ENCODE data around the gene LPAR5.

DNA sequence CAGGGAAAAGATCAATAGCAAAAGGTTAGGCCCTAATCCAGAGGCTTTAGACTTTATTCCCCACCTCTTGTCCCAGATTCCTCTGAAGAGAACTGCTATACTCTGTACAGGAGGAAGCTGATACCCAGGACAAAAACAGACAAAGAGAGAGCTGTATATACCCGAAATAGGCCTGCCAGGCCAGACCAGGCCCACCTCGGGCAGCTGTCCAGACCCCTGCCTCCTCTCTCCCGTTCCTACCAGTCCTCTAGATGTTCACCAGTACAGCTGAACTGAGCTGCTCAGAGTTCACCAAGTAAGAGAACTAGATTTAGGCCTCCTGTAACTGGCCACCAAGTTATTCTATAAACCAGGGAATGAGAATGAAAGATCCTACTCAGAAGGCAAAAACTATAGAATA, 33.2 kb downstream of the LPAR5 start:
- TF ChIP-seq RAD21 (CRISPR knock-in tag; IDR thresholded peaks at IDR 0.05) (no peak), HOXA7 (CRISPR knock-in tag; IDR thresholded peaks at IDR 0.05) (no peak)
- TF ChIP-seq, protein P1, sequence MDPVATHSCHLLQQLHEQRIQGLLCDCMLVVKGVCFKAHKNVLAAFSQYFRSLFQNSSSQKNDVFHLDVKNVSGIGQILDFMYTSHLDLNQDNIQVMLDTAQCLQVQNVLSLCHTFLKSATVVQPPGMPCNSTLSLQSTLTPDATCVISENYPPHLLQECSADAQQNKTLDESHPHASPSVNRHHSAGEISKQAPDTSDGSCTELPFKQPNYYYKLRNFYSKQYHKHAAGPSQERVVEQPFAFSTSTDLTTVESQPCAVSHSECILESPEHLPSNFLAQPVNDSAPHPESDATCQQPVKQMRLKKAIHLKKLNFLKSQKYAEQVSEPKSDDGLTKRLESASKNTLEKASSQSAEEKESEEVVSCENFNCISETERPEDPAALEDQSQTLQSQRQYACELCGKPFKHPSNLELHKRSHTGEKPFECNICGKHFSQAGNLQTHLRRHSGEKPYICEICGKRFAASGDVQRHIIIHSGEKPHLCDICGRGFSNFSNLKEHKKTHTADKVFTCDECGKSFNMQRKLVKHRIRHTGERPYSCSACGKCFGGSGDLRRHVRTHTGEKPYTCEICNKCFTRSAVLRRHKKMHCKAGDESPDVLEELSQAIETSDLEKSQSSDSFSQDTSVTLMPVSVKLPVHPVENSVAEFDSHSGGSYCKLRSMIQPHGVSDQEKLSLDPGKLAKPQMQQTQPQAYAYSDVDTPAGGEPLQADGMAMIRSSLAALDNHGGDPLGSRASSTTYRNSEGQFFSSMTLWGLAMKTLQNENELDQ (CRISPR knock-in tag; IDR thresholded peaks at IDR 0.05; ENCODE audit: borderline replicate concordance): no peak

Measured in HepG2 (cell line).